ENCODE data around the gene VGLL4.

DNA sequence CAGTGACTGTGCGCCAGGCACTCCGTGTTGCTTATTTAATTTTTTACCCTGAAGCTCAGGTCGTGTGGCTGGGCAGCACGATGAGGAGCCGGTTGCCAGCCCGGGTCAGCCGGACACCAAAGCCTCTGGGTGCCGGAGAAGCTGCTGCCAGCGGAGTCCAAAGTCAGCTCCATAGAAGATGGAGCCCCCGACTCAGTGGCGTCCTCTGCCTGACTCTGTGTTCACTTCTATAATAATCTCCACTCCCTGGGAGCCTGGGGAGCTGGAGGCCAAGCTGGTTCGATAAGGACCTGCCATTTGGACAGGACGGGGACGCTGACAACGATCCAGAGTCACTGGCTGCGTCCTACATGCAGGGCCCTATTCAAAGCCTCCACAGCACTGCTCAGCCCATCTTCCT is 78.6 kb downstream of the VGLL4 start:
- TF ChIP-seq, protein P1, sequence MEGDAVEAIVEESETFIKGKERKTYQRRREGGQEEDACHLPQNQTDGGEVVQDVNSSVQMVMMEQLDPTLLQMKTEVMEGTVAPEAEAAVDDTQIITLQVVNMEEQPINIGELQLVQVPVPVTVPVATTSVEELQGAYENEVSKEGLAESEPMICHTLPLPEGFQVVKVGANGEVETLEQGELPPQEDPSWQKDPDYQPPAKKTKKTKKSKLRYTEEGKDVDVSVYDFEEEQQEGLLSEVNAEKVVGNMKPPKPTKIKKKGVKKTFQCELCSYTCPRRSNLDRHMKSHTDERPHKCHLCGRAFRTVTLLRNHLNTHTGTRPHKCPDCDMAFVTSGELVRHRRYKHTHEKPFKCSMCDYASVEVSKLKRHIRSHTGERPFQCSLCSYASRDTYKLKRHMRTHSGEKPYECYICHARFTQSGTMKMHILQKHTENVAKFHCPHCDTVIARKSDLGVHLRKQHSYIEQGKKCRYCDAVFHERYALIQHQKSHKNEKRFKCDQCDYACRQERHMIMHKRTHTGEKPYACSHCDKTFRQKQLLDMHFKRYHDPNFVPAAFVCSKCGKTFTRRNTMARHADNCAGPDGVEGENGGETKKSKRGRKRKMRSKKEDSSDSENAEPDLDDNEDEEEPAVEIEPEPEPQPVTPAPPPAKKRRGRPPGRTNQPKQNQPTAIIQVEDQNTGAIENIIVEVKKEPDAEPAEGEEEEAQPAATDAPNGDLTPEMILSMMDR (IDR thresholded peaks at IDR 0.05): no peak
- no peak for TF ChIP-seq POLR2A (IDR thresholded peaks at IDR 0.05)
- no peak for TF ChIP-seq POLR2AphosphoS5 (IDR thresholded peaks at IDR 0.05)

All from prostate gland (tissue), 2 donors.